Left lobe of liver (tissue), 2 donors: ENCODE data around the gene PAAF1. TPM values are rescaled to one million over a fixed set of nuclear protein-coding genes. Genes with fewer than 3 reads are reported as not detected.

Experiments
- ATAC-seq: fragments of 200-7000 bp; cut with Tn5 transposase; one replicate; pipeline ENCODE4 v1.9.1; 2020; ENCODE audit warnings: mild to moderate bottlenecking, moderate library complexity
- DNase-seq: peaks from one replicate; pipeline ENCODE4 v3.0.0-alpha.2; 2020; ENCODE audit warnings: low spot score
- total RNA-seq: library from RNA; stranded (reverse); gene quantifications from one replicate; pipeline ENCODE4 v1.2.1, GENCODE V29; 2021
- donor health status: DM: no; HTN: no; CAD: no; lungs with moderate emphysema.
- donor health status: DM: no; HTN: yes; CAD: no.

PAAF1 gene, protein sequence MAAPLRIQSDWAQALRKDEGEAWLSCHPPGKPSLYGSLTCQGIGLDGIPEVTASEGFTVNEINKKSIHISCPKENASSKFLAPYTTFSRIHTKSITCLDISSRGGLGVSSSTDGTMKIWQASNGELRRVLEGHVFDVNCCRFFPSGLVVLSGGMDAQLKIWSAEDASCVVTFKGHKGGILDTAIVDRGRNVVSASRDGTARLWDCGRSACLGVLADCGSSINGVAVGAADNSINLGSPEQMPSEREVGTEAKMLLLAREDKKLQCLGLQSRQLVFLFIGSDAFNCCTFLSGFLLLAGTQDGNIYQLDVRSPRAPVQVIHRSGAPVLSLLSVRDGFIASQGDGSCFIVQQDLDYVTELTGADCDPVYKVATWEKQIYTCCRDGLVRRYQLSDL
- total RNA-seq = 9.9 TPM

DNA sequence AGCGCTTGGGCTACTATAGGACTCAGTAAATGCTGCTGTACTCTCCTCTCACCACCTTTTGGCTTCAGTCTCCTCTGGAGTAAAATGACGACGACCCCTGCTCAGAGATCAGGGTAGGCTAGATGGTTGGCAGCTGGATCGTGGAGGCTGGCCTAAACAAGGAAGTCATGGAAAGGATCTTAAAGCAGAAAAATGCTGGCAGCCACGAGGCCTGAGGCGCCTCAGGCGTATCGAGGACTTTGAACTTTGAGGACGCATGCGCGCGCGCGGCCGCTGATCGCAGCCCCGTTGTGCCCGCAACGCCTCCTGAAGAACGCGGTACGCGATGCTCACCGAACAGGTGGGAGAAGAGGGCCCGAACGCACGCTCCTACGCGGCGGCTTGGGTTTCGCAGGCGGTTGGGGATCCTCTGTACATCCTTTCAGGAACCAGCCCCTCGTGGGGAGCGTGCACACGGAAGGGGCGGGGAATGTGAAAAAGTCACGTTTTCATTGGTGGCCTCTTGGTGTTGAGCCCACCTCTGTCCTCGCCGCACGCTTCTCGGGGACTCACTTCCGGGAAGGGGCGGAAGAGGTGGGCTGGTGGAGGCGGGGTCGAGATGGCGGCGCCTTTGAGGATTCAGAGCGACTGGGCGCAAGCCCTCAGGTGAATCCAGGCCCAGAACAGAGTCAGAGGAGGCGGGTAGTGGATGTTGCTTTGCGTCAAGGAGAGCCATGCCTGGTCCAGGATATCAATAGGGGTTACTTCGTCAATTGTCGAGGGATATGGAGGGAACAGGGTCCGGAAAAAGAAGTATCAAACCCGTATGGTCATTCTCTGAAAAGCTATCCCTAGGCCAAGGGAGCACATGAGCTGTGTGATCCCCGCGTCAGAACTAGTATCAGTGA lies at the start of gene PAAF1, which contains the start of gene COA4:
Gene PAAF1, plus strand, starts transcription at position 576 of the 887 bp plus-strand sequence. Its CDS starts 23 bp downstream, at position 599.
Gene COA4, minus strand, starts transcription at position 423 of the 887 bp plus-strand sequence. CDS start 3,468 bp downstream, outside the sequence.
- peak; percentile 94 for DNase-seq
- peak; percentile 98 for ATAC-seq

DNA sequence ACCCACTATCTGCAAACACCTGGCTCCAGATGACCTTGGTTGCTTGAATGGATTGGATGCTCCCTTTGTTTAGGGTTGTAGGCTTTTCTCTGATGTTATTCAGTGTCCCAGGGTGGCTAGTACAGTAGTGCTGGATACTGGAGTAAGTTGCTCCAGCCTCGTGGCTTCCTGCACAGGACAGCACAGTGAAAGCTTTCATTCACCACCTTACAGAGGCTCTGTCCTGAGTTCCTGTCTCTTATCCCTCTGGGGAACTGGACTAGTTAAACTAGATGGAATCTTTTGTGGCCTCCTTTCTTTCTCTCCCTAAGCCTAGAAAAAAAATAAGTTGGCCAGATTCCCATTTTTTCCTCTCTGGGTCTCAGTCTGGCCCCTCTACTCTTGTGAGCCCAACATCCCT lies 46.5 kb upstream of the PAAF1 start:
- ATAC-seq (no peak), DNase-seq (no peak)

DNA sequence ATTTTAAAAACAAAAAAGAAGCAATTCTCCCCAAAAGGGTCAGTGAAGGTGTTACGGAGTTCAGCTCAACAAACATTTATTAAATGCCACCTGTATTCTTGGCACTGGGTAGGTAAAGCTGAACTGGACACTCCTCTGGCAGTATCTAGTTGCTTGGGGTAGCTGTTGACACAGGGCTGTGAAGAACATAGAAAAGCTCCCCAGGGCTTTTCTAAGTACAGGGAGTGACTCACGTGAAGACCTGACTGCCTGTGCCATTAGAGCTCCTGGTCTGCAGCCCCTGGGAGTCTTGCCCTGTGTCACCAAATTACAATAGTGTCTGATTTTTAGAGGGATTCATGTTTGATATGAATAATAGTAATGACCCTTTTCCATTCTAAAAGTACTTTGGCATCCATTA lies 43.7 kb upstream of the PAAF1 start:
- no peak for DNase-seq
- no peak for ATAC-seq

DNA sequence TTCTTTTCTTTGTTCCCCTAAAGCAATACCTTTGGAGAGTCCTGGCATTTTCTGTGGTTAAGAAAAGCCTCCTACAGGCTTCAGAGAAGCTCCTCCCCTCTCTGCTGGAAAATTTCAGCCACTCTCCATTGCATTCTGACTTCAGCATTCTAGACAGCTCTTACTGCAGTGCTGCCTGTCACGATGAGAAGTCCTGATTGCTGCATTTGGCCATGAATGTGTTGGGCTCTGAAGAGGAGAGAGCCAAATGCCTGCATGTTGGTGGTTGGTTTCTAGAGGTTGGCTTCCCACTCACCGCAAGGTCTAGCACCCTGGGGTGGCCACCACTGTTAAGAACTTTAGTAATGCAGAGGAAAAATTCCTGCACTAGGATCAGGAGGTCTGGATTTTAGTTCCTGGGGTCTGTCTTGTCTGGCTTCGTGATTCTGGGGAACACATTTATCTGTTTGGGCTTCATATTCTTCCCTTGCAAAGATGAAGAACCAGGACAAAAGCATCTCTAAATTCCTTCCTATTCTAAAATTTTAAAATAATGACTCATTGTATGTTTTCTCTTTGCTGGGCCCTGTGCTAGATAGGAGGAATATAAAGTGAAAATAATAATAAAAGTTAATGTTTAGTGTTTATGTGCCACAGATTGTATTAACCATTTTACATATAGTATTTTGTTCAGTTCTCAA lies 38.2 kb upstream of the PAAF1 start:
- ATAC-seq (no peak), DNase-seq (no peak)

DNA sequence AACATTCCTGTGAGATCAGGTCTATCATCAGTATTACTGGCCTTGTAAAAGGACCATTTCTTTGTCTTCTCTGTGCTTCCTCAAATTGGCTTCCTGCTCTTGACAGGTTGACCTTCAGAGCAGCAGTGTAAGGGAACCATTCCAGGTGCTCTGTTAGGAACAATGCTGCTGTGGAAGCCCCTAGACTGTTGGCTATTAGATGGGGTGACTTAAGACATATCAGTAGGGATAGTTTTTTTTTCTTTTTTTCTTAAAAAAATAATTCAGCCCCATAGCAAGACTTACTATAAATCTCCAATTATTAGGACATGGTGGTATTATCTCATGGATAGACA lies 37.7 kb upstream of the PAAF1 start:
- no peak for DNase-seq
- no peak for ATAC-seq

DNA sequence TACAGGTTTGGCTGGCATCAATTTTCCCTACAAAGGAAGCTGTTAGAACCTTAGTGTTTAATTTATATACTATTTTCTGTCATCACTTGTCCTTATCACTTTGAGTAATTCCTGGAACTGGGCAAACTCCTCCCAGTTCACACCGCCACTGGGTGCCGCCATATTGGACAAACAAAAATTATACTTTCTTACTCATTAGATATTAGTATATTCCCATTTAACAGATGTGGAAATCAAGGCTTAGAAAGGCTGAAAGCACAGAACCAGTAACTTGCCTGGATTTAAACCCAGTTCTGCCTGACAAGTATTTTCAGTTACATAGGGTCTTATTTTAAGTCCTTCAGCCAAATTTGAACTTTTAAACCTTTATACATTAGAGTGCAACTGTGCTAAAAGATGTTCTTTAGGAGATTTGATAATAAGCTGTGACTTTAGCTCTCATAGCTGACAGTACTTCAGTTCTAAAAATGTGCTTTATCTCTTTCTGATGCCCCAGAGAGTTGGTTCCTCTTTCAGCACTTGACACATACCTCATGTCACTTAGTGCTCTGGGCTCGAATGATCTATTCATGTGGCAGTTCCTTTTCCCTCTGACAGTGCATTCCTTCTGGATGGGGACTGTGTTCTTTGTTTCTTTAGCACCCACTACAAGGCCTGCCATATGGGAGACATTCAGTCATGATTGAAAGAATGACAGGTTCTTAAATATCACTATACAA lies 25.6 kb upstream of the PAAF1 start:
- no peak for ATAC-seq
- no peak for DNase-seq

DNA sequence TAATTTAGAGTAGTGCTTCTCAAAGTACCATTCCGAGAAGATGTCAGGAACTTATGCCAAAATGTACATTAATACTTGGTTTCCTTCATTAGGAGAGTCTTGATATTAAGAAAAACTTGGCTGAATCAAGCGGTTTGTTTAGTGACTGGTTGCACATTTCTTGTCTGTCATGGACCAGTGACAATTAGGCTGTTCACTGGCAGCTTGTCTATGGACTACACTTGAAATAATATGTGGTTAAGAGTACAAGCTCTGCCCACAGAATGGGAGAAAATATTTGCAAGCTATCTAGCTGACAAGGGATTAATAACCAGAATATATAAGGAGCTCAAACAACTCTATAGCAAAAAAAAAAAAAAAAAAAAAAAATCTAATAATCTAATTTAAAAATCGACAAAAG lies 24.8 kb upstream of the PAAF1 start:
- DNase-seq = no peak
- ATAC-seq = no peak

DNA sequence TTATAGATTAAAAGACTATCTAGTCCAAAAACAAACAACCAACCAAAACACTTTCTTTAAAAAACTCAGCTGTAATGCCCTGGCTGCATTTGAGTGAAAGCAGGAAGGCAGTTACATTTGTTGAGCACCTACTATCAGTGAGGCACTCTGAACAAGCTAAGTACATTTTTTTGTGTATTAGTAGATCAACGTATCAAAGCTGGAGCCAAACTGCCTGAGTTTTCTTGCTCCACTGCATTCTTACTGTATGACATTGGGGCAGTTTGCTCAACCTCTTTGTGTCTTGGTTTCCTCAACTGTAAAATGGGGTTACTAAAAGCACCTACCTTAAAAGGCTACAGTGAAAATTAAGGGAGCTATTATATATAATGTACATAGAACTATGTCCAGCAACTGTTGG lies 22.1 kb upstream of the PAAF1 start:
- DNase-seq (no peak), ATAC-seq (no peak)

DNA sequence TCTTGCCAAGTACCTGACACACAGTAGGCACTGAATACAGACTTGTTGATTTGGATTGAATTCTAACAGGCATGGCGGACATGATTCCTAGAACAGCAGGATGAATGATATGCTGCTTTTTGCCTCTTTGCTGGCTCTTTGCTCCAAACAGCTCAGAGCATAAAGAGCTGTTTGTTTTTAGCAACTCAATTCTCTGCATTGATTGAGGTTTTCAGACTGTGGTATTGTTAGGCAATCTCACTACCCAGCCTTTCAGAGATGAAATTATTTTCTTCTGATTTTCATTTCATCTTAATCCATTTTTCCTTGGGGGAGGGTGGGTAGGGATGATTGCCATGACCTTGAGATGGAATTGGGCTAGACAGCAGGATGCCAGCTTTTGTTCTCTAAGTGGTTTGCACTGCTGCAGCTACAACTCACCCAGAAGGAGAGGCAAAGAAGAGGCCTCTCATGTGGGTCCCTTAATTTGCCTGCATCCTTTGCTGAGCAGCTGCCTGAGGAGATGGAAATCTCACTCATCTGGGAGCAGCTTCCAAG lies 20.7 kb upstream of the PAAF1 start:
- ATAC-seq (no peak), DNase-seq (no peak)

DNA sequence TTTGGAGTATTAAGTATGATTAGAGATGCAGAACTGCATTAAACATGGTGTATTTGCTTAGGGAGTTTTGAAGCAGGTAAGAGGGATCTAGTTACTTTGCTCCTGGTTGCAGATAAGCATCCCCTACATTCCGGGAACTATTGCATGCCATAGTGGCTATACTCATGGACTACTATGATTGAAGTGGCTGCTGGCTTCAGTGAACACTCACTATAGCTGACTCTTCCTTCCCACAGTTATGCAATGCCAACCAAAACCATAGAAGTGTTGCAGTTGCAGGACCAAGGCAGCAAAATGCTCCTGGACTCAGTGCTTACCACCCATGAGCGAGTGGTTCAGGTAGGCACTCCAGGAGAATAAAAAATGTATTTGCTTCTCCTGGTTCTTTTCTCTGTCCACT lies 17.1 kb upstream of the PAAF1 start:
- DNase-seq = no peak
- no peak for ATAC-seq

DNA sequence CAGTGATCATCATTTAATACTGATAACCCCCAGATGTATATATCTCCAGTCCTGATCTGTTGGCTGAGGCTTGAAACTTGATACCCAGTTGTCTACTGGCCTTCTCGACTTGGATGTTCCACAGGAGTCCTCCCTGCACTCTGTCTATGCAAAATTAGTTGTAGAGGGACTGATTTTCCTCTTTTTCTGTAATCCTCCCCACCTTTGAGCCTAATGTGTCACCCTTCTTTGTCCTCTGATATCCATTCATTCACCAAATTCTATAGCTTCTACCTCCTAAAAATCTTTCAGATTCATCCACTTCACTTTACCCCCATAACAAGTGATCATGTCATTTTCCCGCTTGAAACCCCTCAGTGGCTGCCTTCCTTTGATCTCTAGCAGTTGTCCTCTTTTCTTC lies 16.6 kb upstream of the PAAF1 start:
- no peak for ATAC-seq

DNA sequence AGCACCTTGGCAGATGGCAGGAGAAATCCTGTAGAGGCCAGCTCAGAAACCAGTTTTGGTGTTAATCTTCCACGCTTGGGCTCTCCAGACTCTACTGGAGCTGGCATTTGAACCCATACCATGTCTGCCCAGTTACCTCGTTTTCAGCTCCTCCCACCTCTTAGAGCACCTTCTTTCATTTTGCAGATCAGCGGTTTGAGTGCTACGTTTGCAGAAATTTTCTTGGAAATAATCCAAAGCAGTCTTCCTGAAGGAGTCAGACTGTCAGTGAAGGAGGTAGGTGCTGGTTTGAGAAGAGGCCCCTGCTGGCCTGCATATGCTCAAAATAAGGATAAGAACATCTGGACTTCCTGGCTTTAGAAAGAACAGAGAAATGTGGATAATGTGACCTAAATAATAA lies 13.8 kb upstream of the PAAF1 start:
- no peak for DNase-seq
- ATAC-seq = no peak

More for the DNA sequence above, 16.6 kb upstream of the PAAF1 start:
- DNase-seq = no peak

DNA sequence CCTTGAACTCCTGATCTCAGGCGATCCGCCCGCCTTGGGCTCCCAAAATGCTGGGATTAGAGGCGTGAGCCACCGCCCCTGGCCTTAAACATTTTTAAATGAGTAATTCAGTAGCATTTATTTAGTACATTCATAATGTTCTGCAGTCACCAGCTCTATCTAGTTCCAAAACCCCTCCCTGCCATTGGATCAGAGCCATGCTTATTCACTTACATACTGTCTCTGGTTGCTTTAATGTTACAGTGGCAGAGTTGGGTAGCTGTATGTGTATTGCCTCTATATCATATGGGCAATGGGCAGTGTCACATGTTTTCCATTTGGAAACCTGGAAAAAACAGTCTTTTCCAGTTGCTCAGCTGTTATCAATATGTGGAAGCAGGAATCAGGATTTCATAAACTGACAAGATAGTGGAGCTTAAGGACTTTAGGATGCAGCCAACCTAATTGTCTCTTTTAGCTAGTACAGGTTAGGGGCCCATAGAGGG lies 10.7 kb upstream of the PAAF1 start:
- DNase-seq = no peak
- no peak for ATAC-seq

DNA sequence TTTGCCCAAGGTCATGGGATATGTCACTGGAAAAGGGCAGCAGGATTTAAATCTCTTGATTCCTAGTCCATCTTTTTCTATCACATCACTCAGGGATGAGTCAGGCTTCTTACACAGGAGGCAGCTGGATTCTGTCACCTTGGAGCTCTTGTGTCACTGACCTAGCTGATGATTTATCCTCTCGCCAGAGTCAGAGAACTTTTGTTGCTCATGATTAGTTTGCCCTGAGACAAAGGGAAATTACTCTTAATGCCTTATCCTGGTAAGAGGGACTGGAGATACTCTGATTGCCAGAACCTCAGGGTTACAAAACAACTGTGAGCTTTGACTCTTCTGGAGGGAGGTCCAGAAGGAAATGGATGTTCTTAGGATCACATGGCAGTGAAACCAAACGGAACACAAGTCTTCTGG lies 10.2 kb upstream of the PAAF1 start:
- ATAC-seq (no peak), DNase-seq (no peak)

DNA sequence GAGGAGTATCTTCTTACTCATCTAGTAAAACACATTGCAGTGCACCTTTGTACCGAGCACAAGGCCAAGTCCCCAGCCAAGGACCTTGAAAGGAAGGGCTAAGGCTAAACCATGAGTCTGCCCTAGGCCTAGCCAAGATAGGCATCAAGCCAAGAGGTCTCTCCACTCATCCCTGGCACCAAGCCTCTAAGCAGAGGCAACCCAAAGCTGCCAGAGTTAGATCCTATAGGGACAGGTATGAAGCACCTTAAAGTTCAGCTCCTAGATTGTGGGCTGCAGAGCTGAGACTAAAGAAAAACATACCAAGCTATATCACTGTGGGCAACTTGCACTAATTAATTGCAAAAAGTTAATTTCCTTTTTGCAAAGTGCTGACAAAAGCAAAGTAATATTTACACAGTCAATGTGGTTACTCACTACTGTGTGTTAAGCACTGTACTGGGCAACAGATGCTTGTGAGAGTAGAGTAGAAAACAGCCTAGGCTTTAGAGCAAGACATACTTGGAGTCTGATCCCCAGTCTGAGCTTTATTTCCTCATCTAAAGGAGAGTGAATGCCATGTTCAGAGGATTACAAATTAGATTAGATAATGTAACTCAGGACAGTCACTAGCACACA lies 7.4 kb upstream of the PAAF1 start:
- ATAC-seq (peak; percentile 77), DNase-seq (peak; percentile 55)

DNA sequence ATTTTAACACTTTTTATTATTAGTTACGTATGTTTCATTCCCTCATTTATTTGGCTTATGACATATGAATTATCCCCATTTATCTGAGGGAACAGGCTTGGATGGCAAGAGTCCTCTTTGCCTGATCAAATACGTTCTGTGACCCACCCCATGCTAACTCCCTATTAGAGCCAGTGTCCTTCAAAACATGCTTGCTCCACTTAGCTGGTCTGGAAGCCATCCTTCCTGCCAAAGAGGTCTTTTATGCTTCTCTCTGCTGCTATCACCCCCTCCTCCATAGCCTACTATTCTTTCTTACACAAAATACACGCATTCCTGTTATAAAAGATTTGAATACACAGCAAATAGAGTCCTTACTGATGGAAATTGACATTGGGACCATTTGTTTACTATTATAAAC lies 6.5 kb upstream of the PAAF1 start:
- DNase-seq (no peak), ATAC-seq (no peak)

DNA sequence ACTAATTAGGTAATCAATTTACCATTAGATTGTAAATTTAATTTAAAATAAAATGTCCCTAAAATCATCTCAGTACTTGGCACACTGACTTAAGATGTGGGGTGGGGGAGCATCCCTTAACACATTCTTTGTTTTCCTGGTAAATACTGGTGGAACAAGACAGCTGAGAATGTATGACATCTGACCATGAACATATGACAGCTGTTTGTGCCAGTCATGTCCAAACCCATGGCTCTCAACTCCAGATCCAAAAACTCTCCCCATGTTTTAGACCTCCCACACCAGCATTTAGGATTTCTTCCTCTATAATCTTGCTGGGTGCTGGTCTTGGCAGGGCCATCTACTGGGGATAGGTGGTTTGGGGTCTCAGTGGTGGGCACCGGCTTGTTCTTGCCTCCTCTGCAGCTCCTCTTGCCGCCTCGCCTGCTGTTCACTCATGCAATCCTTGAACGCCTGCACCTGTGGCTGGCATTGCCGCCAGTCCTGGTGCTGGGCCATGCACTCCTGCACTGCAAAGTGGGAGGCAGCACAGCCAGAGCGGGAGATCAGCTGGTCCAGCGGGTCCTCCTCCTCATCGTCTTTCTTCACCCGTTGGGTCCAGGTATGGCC lies 3.9 kb upstream of the PAAF1 start:
- DNase-seq (no peak), ATAC-seq (no peak)

DNA sequence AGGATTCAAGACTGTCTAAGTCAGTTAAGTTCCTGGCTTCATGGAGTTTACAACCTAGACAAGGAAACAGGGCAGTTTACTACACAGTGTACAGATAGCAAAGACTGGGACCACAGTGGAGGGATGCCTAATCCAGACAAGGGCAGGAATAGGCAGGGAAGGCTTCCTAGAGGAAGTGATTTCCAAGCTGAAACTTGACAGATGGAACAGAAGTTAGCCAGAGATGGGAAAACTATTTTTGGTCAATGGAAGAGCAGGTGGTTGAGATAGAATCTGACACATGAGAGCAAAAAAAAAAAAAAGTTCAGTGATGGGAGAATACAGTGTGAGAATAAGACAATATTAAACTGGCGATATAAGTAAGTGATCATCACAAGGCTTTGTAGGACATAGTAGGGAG lies 1.4 kb upstream of the PAAF1 start:
- no peak for ATAC-seq
- no peak for DNase-seq

DNA sequence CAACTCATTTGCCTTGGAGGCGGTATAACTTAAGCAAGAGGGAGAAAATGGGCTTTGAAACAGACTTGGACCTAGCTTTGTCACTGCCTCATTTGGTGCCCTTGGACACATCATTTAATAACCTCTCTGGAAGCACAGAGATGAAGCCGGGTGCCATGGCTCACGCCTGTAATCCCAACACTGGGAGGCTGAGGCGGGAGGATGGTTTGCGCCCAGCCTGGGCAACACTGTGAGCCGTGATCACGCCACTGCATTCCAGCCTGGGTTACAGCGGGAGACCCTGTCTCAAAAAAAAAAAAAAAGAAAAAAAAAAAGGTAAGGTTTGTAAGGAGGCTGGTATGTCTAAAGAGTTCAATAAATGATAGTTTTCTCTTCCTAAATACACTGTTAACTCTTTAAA lies 959 bp upstream of the PAAF1 start:
- no peak for ATAC-seq
- no peak for DNase-seq

DNA sequence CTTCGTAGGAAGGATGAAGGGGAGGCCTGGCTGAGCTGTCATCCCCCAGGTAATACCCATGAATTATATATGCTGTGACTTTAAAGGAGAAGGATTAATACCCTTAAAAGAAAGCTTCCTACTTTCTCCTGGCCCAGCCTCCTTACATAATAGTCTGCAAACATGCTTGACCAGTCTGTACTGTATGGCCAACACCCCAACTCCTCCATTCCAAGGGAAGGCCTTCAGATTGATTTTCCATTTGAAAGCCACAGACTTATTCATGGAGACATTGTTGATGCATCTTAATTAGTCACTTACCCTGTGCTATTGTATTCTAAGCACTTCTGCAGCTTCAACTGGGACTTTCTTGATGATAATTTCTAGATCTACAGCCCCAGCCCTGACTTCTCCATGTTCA lies 2.0 kb downstream of the PAAF1 start:
- no peak for DNase-seq
- ATAC-seq = no peak
